ENCODE measurements around the gene ADAMTS15. TPM values are rescaled to one million over a fixed set of nuclear protein-coding genes. Genes with fewer than 3 reads are reported as not detected.

Gene ADAMTS15
- total RNA-seq, 1 donor from 2014 or later, result 0.20 TPM

DNA sequence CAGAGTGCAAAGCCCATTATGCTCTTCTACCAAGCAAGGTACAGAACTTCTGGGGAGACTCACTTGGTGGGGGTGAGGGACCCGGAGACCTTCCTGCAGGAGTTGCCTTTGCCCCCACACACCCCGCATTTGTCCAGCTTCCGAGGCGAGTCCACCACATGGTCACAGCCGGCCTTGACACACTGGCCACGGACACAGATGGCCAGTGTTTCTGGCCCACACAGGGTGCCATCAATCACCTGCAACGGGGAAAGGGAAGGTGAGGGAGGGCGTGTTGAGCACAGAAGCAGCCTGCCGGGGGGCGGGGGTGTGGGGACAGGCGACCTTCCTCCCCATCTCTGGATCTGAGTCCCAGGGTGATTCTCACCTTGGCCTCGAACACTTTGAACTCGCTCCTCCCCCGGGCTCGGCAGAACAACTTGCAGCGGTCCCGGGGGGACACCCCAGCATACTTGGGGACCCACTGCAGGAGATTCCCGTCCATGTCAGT lies 40.0 kb upstream of the ADAMTS15 start:
- Mint-ChIP-seq H3K36me3 (ENCODE audit: unreplicated experiment) (no peaks in the 10 kb centered on the region), H3K4me1 (ENCODE audit: low read depth, unreplicated experiment) (peaks cover 4% of the 10 kb centered on the region), H3K4me3 (ENCODE audit: unreplicated experiment) (no peak overlapping the region), H3K27me3 (ENCODE audit: unreplicated experiment) (peaks cover 1% of the 10 kb centered on the region), H3K27ac (ENCODE audit: unreplicated experiment) (no peak overlapping the region), H3K9me3 (ENCODE audit: unreplicated experiment) (no peaks in the 10 kb centered on the region)
- TF ChIP-seq, protein P1, sequence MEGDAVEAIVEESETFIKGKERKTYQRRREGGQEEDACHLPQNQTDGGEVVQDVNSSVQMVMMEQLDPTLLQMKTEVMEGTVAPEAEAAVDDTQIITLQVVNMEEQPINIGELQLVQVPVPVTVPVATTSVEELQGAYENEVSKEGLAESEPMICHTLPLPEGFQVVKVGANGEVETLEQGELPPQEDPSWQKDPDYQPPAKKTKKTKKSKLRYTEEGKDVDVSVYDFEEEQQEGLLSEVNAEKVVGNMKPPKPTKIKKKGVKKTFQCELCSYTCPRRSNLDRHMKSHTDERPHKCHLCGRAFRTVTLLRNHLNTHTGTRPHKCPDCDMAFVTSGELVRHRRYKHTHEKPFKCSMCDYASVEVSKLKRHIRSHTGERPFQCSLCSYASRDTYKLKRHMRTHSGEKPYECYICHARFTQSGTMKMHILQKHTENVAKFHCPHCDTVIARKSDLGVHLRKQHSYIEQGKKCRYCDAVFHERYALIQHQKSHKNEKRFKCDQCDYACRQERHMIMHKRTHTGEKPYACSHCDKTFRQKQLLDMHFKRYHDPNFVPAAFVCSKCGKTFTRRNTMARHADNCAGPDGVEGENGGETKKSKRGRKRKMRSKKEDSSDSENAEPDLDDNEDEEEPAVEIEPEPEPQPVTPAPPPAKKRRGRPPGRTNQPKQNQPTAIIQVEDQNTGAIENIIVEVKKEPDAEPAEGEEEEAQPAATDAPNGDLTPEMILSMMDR (IDR thresholded peaks at IDR 0.05; ENCODE audit: partially characterized antibody, unreplicated experiment), result no peak
- DNase-seq, result no peak

DNA sequence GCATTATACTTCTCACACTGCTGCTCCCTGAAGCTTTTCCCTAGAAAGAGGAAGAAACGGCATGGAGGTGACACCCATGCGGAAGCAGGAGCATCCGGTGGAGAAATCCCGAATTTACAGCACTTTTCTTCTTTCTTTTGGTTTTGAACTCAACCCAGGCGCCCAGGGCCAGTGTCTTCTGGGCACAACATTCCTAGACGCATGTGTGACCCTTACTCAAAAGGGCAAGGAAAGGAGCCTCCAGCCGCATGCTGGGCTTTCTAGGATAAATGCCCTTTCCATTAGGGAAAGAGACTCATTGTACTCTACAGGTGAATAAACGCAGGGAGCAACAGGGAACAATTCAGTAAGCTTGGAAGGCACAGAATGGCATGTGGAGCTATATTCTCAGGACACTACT lies 39.5 kb upstream of the ADAMTS15 start:
- Mint-ChIP-seq H3K4me3 (ENCODE audit: unreplicated experiment) (no peak overlapping the region), H3K27ac (ENCODE audit: unreplicated experiment) (no peak overlapping the region), H3K9me3 (ENCODE audit: unreplicated experiment) (no peaks in the 10 kb centered on the region), H3K27me3 (ENCODE audit: unreplicated experiment) (peaks cover 1% of the 10 kb centered on the region), H3K4me1 (ENCODE audit: low read depth, unreplicated experiment) (no peaks in the 10 kb centered on the region), H3K36me3 (ENCODE audit: unreplicated experiment) (no peaks in the 10 kb centered on the region)
- no peak for DNase-seq
- TF ChIP-seq, protein P1 (IDR thresholded peaks at IDR 0.05; ENCODE audit: partially characterized antibody, unreplicated experiment), result no peak

GRCh38 chr11:130409594-130410388 lies 38.7 kb upstream of the ADAMTS15 start:
- Mint-ChIP-seq H3K27ac (ENCODE audit: unreplicated experiment) (no peak overlapping the region), H3K4me1 (ENCODE audit: low read depth, unreplicated experiment) (no peaks in the 10 kb centered on the region)
- no peak for DNase-seq

GRCh38 chr11:130411223-130411622 lies 37.2 kb upstream of the ADAMTS15 start:
- Mint-ChIP-seq H3K36me3 (ENCODE audit: unreplicated experiment) (no peaks in the 10 kb centered on the region), H3K9me3 (ENCODE audit: unreplicated experiment) (no peaks in the 10 kb centered on the region), H3K4me3 (ENCODE audit: unreplicated experiment) (no peak overlapping the region), H3K27me3 (ENCODE audit: unreplicated experiment) (peaks cover 1% of the 10 kb centered on the region), H3K4me1 (ENCODE audit: low read depth, unreplicated experiment) (no peaks in the 10 kb centered on the region), H3K27ac (ENCODE audit: unreplicated experiment) (no peak overlapping the region)
- no peak for DNase-seq
- TF ChIP-seq, protein P1 (IDR thresholded peaks at IDR 0.05; ENCODE audit: partially characterized antibody, unreplicated experiment), result no peak

More at GRCh38 chr11:130409594-130410388, 38.7 kb upstream of the ADAMTS15 start:
- TF ChIP-seq, protein P1 (IDR thresholded peaks at IDR 0.05; ENCODE audit: partially characterized antibody, unreplicated experiment), result no peak
- H3K36me3 Mint-ChIP-seq (ENCODE audit: unreplicated experiment), result no peaks in the 10 kb centered on the region
- no peak overlapping the region for H3K4me3 Mint-ChIP-seq (ENCODE audit: unreplicated experiment)
- H3K27me3 Mint-ChIP-seq (ENCODE audit: unreplicated experiment), result peaks cover 1% of the 10 kb centered on the region
- H3K9me3 Mint-ChIP-seq (ENCODE audit: unreplicated experiment), result no peaks in the 10 kb centered on the region

All from glutamatergic neuron (in vitro differentiated cells).